Ectodermal cell (in vitro differentiated cells): ENCODE results near the gene GTF2A1.

ENCODE experiments used
- H3K27ac ChIP-seq: 2 replicates; pipeline ENCODE4 v1.7.0; 2013; ENCODE audit warnings: mild to moderate bottlenecking, low read depth, low read length; ENCODE audit not compliant: insufficient read depth, poor library complexity, severe bottlenecking
- H3K27me3 ChIP-seq: 2 replicates; pipeline ENCODE4 v1.7.0; 2013; ENCODE audit warnings: mild to moderate bottlenecking, low read length; ENCODE audit not compliant: insufficient read depth, control insufficient read depth, poor library complexity, severe bottlenecking
- H3K36me3 ChIP-seq: one replicate; pipeline ENCODE4 v1.7.0; 2013; ENCODE audit warnings: low read length; ENCODE audit not compliant: control insufficient read depth, insufficient read depth
- H3K4me1 ChIP-seq: one replicate; pipeline ENCODE4 v1.7.0; 2013; ENCODE audit warnings: low read length; ENCODE audit not compliant: control insufficient read depth, insufficient read depth
- H3K4me3 ChIP-seq: 2 replicates; pipeline ENCODE4 v1.7.0; 2013; ENCODE audit warnings: low read depth, low read length, control low read depth; ENCODE audit not compliant: insufficient read depth
- H3K9me3 ChIP-seq: 2 replicates; pipeline ENCODE4 v1.7.0; 2013; ENCODE audit warnings: mild to moderate bottlenecking, low read length, moderate library complexity; ENCODE audit not compliant: control insufficient read depth
- WGBS, 2 experiments: methylation state at CpG; one replicate each; pipeline ENCODE4 v1.1.7; 2013; ENCODE audit warnings: missing lambda C conversion rate in 2 of 2; 5-methylcytosine and 5-hydroxymethylcytosine counted together

The GTF2A1 gene

GRCh38 chr14:81219210-81219758 is 1.5 kb downstream of the GTF2A1 start:
- 0 to 1% methylated on average over 29 of the region's 29 CpGs for WGBS, 2 experiments
- Histone ChIP-seq H3K27me3 (no peaks in the 10 kb centered on the region), H3K27ac (peak overlapping the region; percentile 82), H3K4me1 (peaks cover 4% of the 10 kb centered on the region), H3K9me3 (no peaks in the 10 kb centered on the region), H3K36me3 (peaks cover 2% of the 10 kb centered on the region), H3K4me3 (peak overlapping the region; percentile 69)

DNA sequence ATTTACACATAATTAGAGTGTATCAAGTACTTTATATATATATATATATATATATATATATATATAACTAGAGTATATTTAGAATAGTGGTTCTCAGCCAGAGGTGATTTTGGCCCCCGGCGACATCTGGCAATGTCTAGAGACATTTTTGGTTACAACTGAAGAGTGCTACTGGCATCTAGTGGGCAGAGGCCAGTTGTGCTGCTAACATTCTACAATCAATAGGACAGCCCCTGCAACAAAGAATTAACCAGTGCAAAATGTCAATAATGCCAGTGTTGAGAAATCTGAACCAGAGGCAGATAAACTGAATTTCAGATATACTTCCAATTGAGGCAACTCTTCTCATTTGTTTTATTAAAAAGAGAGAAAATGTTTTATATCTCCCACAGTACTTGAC is 8.9 kb downstream of the GTF2A1 start:
- no peaks in the 10 kb centered on the region for H3K27me3 ChIP-seq
- WGBS, 2 experiments = 89 to 97% methylated on average over 2 of the region's 2 CpGs
- H3K4me3 ChIP-seq = no peak overlapping the region
- peaks cover 4% of the 10 kb centered on the region for H3K4me1 ChIP-seq
- peaks cover 17% of the 10 kb centered on the region for H3K36me3 ChIP-seq
- no peak overlapping the region for H3K27ac ChIP-seq
- H3K9me3 ChIP-seq = no peaks in the 10 kb centered on the region

DNA sequence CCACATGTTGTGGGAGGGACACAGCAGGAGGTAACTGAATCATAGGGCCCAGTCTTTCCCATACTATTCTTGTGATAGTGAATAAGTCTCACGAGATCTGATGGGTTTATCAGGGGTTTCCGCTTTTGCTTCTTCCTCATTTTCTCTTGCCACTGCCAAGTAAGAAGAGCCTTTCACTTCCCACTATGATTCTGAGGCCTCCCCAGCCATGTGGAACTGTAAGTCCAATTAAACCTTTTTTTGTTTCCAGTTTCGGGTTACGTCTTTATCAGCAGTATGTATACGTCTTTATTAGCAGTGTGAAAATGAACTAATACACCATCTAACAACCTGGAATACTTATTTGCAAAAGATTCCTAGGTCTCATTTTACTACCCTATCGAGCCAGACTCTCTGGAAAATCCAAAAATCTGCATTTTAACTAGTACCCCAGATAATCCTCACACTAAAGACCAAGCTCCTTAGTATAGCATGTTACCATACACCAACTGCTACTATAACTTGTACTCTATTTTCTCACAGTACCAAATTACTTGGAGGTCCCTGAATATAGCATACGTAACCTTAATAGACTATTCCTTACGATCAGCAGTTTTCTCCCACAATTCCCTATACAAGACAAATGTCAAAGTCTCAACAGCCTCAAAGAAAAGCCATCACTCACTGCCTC is 11.5 kb downstream of the GTF2A1 start:
- no peak overlapping the region for H3K4me3 ChIP-seq
- no peaks in the 10 kb centered on the region for H3K27me3 ChIP-seq
- H3K36me3 ChIP-seq = peaks cover 15% of the 10 kb centered on the region
- no peak overlapping the region for H3K27ac ChIP-seq
- no peaks in the 10 kb centered on the region for H3K4me1 ChIP-seq
- 91% methylated on average over 8 of the region's 8 CpGs for WGBS, 2 experiments
- no peaks in the 10 kb centered on the region for H3K9me3 ChIP-seq

DNA sequence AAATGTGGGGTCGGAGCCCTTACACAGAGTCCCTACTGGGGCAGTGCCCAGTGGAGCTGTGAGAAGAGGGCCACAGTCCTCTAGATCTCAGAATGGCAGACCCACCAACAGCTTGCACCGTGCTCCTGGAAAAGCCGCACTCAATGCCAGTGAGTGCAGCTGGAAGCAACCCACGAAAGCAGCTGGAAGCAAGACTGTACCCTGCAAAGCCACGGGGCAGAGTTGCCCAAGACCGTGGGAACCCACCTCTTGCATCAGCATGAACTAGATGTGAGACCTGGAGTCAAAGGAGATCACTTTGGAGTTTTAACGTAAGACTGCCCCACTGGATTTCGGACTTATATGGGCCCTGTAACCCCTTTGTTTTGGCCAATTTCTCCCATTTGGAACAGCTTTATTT is 12.3 kb downstream of the GTF2A1 start:
- Histone ChIP-seq H3K4me3 (no peak overlapping the region), H3K9me3 (no peaks in the 10 kb centered on the region), H3K27ac (no peak overlapping the region), H3K27me3 (no peaks in the 10 kb centered on the region), H3K36me3 (peaks cover 12% of the 10 kb centered on the region), H3K4me1 (no peaks in the 10 kb centered on the region)
- 95 to 96% methylated on average over 8 of the region's 8 CpGs for WGBS, 2 experiments

- 90 to 91% methylated on average over 2 to 4 of the region's 4 CpGs for WGBS, 2 experiments
- Histone ChIP-seq H3K9me3 (no peaks in the 10 kb centered on the region), H3K4me3 (no peak overlapping the region), H3K27ac (no peak overlapping the region), H3K36me3 (peaks cover 22% of the 10 kb centered on the region), H3K27me3 (no peaks in the 10 kb centered on the region), H3K4me1 (no peaks in the 10 kb centered on the region)
These were observed 14.6 kb downstream of the GTF2A1 start for GRCh38 chr14:81206115-81206514.

GRCh38 chr14:81205639-81206038 is 15.1 kb downstream of the GTF2A1 start:
- WGBS, 2 experiments = 97 to 100% methylated on average over 3 to 4 of the region's 4 CpGs
- no peaks in the 10 kb centered on the region for H3K4me1 ChIP-seq
- H3K36me3 ChIP-seq = peaks cover 23% of the 10 kb centered on the region
- no peaks in the 10 kb centered on the region for H3K27me3 ChIP-seq
- no peak overlapping the region for H3K4me3 ChIP-seq
- H3K27ac ChIP-seq = no peak overlapping the region
- no peaks in the 10 kb centered on the region for H3K9me3 ChIP-seq

DNA sequence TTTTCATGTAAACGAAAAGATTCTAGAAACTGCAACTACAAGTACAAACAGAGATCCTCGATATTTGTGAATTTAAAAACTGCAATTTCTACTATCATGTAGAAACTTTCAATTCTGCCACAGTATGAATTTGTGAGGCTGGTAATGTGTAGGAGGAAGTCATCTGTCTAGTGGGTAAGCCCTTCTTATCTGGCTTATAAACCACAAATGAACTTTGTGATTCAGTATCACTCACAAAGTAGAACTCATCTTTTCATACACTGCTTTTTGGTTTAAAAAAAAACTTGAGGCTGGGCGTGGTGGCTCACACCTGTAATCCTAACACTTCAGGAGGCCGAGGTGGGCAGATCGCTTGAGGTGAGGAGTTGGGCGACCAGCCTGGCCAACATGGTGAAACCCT is 20.7 kb downstream of the GTF2A1 start:
- Histone ChIP-seq H3K4me1 (no peaks in the 10 kb centered on the region), H3K4me3 (no peak overlapping the region), H3K27me3 (no peaks in the 10 kb centered on the region), H3K36me3 (peaks cover 49% of the 10 kb centered on the region), H3K9me3 (no peaks in the 10 kb centered on the region), H3K27ac (no peak overlapping the region)
- 88 to 93% methylated on average over 4 to 6 of the region's 6 CpGs for WGBS, 2 experiments

GRCh38 chr14:81199084-81199483 is 21.7 kb downstream of the GTF2A1 start:
- H3K9me3 ChIP-seq = no peaks in the 10 kb centered on the region
- H3K27ac ChIP-seq = no peak overlapping the region
- no peaks in the 10 kb centered on the region for H3K27me3 ChIP-seq
- peaks cover 53% of the 10 kb centered on the region for H3K36me3 ChIP-seq
- 89 to 95% methylated on average over 3 of the region's 3 CpGs for WGBS, 2 experiments
- no peaks in the 10 kb centered on the region for H3K4me1 ChIP-seq
- H3K4me3 ChIP-seq = no peak overlapping the region

DNA sequence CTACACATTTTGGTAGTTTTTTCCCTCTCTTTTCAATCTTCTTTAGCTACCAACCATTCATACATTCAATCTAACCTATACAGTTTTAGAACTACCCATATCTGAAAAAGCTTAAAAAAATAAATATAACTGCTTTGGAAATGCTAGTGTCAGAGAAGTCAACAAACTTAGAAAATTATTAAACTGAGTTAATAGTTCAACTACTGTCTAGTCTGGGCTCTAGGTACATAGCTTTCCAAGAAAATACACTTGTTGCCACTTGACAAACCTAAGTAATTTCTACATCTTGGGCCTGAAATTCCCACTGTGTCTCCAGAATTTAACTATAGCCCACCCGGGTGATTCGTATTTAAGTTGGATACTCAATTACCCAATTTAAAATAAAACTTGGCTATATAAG is 22.1 kb downstream of the GTF2A1 start:
- H3K4me3 ChIP-seq = no peak overlapping the region
- peaks cover 53% of the 10 kb centered on the region for H3K36me3 ChIP-seq
- no peaks in the 10 kb centered on the region for H3K27me3 ChIP-seq
- H3K9me3 ChIP-seq = no peaks in the 10 kb centered on the region
- 82 to 87% methylated on average over 2 of the region's 2 CpGs for WGBS, 2 experiments
- H3K4me1 ChIP-seq = no peaks in the 10 kb centered on the region
- H3K27ac ChIP-seq = no peak overlapping the region

GRCh38 chr14:81193924-81194633 is 26.7 kb downstream of the GTF2A1 start:
- 93 to 96% methylated on average over 3 of the region's 3 CpGs for WGBS, 2 experiments
- H3K36me3 ChIP-seq = peaks cover 37% of the 10 kb centered on the region
- no peak overlapping the region for H3K27ac ChIP-seq
- no peaks in the 10 kb centered on the region for H3K9me3 ChIP-seq
- no peaks in the 10 kb centered on the region for H3K27me3 ChIP-seq
- H3K4me3 ChIP-seq = no peak overlapping the region
- no peaks in the 10 kb centered on the region for H3K4me1 ChIP-seq
